Skeletal muscle tissue (tissue), 5 donors: ENCODE results near the gene PTBP1. TPM values are rescaled to one million over a fixed set of nuclear protein-coding genes. Genes with fewer than 3 reads are reported as not detected.

Source experiments
- H3K27ac ChIP-seq: one replicate; pipeline ENCODE4 v1.7.0; 2013; ENCODE audit warnings: mild to moderate bottlenecking, low read depth, low read length, inconsistent platforms
- H3K27me3 ChIP-seq, 3 donors: one replicate each; pipeline ENCODE4 v1.7.0; 2013; ENCODE audit warnings: low read length in 3 of 3; ENCODE audit not compliant: control insufficient read depth in 3 of 3, insufficient read depth in 3 of 3
- H3K36me3 ChIP-seq, 3 donors: one replicate each; pipeline ENCODE4 v1.7.0; 2013; ENCODE audit warnings: low read length in 3 of 3; ENCODE audit not compliant: control insufficient read depth in 3 of 3, insufficient read depth in 3 of 3
- H3K4me1 ChIP-seq, 3 donors: one replicate each; pipeline ENCODE4 v1.7.0; 2013; ENCODE audit warnings: low read length in 3 of 3, mild to moderate bottlenecking in 3 of 3; ENCODE audit not compliant: control insufficient read depth in 3 of 3, insufficient read depth in 3 of 3
- H3K4me3 ChIP-seq, 3 donors: one replicate each; pipeline ENCODE4 v1.7.0; 2013; ENCODE audit warnings: low read length in 3 of 3
- H3K9ac ChIP-seq, 3 donors: one replicate each; pipeline ENCODE4 v1.7.0; 2013; ENCODE audit warnings: low read length in 3 of 3, mild to moderate bottlenecking in 3 of 3, moderate library complexity in 2 of 3, low read depth in 1 of 3
- H3K9me3 ChIP-seq, 3 donors: one replicate each; pipeline ENCODE4 v1.7.0; 2013; ENCODE audit warnings: low read length in 3 of 3; ENCODE audit not compliant: control insufficient read depth in 3 of 3
- small RNA-seq: library from RNA; depleted of rRNA; stranded (forward); fragments of <200 nt; gene quantifications from one replicate; pipeline ENCODE3, GENCODE V24; 2014
- total RNA-seq: library from RNA; depleted of rRNA; stranded (reverse); fragments of >200 nt; gene quantifications from one replicate; pipeline ENCODE4 v1.2.3, GENCODE V29; 2014
- donor health status: Osteomylitis.

Gene PTBP1
- total RNA-seq, 1 donor from 2014 or later, result 50.1 TPM

DNA sequence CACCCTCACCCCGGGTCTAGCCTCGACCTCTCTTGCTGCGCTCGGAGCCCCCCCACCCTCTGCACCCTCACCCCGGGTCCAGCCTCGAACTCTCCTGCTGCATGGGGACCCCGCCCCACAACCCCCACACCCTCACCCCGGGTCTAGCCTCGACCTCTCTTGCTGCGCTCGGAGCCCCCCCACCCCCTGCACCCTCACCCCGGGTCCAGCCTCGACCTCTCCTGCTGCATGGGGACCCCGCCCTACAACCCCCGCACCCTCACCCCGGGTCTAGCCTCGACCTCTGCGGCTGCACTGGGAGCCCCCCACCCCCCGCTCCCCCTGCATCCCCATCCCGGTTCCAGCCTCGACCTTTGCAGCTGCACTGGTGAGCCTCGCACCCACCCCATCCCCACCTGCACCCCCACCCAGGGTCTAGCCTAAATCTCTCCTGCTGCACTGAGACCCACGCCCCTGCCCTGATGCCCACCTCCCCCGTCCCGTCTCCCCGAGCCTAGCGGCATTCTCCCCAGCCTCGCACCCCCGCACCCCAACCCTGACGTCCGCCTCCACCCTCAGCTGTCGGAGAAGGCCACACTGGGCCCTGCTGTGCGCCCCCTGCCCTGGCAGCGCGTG, 64.0 kb downstream of the PTBP1 start:
- Histone ChIP-seq H3K27ac (no peak overlapping the region), H3K4me3 (no peak overlapping the region), H3K27me3 (peaks cover 15 to 36% (median 25%) of the 10 kb centered on the region in 3 donors)

More for the DNA sequence above, 64.0 kb downstream of the PTBP1 start:
- H3K9me3 ChIP-seq, result no peaks in the 10 kb centered on the region
- H3K4me1 ChIP-seq, result peaks cover 0 to 7% (median 7%) of the 10 kb centered on the region in 3 donors
- no peaks in the 10 kb centered on the region for H3K36me3 ChIP-seq
- H3K9ac ChIP-seq, result no peak overlapping the region

Small RNAs within 50 kb of the gene (small RNA-seq; reads per million reads assigned to genes)
- not detected for gene MIR3187

Other genes starting within 250 kb of the PTBP1 start
- 144 TPM for gene BSG, start 224.9 kb upstream of the PTBP1 start, total RNA-seq
- not detected for gene HCN2, start 207.6 kb upstream of the PTBP1 start, total RNA-seq
- gene POLRMT, start 163.9 kb upstream of the PTBP1 start, total RNA-seq, result 17.7 TPM
- gene FGF22, start 157.6 kb upstream of the PTBP1 start, total RNA-seq, result not detected
- gene RNF126, start 134.2 kb upstream of the PTBP1 start, total RNA-seq, result 12.0 TPM
- 7.3 TPM for gene FSTL3, start 121.1 kb upstream of the PTBP1 start, total RNA-seq
- gene PRSS57, start 102.0 kb upstream of the PTBP1 start, total RNA-seq, result not detected
- 13.0 TPM for gene PALM, start 88.5 kb upstream of the PTBP1 start, total RNA-seq
- not detected for gene MISP, start 46.3 kb upstream of the PTBP1 start, total RNA-seq
- gene PLPPR3, start 24.5 kb downstream of the PTBP1 start, total RNA-seq, result 0.52 TPM
- gene AZU1, start 30.4 kb downstream of the PTBP1 start, total RNA-seq, result 2.6 TPM
- gene PRTN3, start 43.5 kb downstream of the PTBP1 start, total RNA-seq, result 4.7 TPM
- 0.52 TPM for gene ELANE, start 54.9 kb downstream of the PTBP1 start, total RNA-seq
- gene CFD, start 62.2 kb downstream of the PTBP1 start, total RNA-seq, result 33.4 TPM
- gene MED16, start 95.7 kb downstream of the PTBP1 start, total RNA-seq, result 18.3 TPM
- not detected for gene RNU6-9, start 96.0 kb downstream of the PTBP1 start, total RNA-seq
- gene R3HDM4, start 115.8 kb downstream of the PTBP1 start, total RNA-seq, result 30.8 TPM
- gene KISS1R, start 119.9 kb downstream of the PTBP1 start, total RNA-seq, result not detected
- 2.6 TPM for gene ARID3A, start 128.6 kb downstream of the PTBP1 start, total RNA-seq
- 35.5 TPM for gene WDR18, start 186.9 kb downstream of the PTBP1 start, total RNA-seq
- not detected for gene GRIN3B, start 203.0 kb downstream of the PTBP1 start, total RNA-seq
- 25.6 TPM for gene TMEM259, start 223.7 kb downstream of the PTBP1 start, total RNA-seq
- gene RNU6-2, start 224.1 kb downstream of the PTBP1 start, total RNA-seq, result not detected
- gene CNN2, start 229.2 kb downstream of the PTBP1 start, total RNA-seq, result 40.2 TPM
- 6.8 TPM for gene ABCA7, start 242.7 kb downstream of the PTBP1 start, total RNA-seq